Measurements from ENCODE around the gene NTSR1. TPM values are rescaled to one million over a fixed set of nuclear protein-coding genes. Genes with fewer than 3 reads are reported as not detected.

NTSR1 gene
- total RNA-seq, 2 experiments from 2014 or later: 0.55 to 0.56 TPM

DNA sequence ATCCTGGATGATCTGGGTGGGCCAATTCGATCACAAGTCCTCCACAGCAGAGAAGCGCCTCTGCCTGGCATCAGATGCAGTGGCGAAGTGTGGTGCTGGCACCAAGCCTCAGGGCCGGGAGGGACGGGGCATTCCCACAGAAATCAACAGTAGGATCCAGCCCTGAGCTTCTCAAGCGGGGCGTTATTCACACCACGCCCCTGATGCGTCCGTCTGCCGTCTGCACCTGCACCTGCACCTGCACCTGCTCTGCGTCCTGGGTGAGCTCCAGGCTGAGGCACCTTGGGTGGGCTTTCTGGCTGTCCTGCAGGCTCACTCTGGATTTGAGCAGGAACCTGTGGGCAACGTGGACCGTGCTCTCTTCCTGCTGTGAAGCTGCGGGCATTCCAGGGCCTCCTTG lies 13.8 kb upstream of the NTSR1 start:
- Mint-ChIP-seq H3K27ac (no peak overlapping the region), H3K9me3 (no peaks in the 10 kb centered on the region), H3K4me1 (ENCODE audit: low read depth) (peaks cover 14% of the 10 kb centered on the region), H3K27me3 (no peaks in the 10 kb centered on the region), H3K36me3 (ENCODE audit: low read depth) (no peaks in the 10 kb centered on the region), H3K4me3 (no peak overlapping the region)
- ChIA-PET POLR2A (no interaction called here), CTCF (no interaction called here)
- Histone ChIP-seq H3K27ac (ENCODE audit: low read depth in 1 of 2, low read length in 2 of 2) (no peak overlapping the region), H3K4me3 (ENCODE audit: low read length) (no peak overlapping the region), H3K27me3 (ENCODE audit: control insufficient read depth in 1 of 2, insufficient read depth in 2 of 2, low read length in 2 of 2) (peaks cover 3 to 4% of the 10 kb centered on the region in 2 experiments), H3K36me3 (ENCODE audit: insufficient read depth, low read length) (no peaks in the 10 kb centered on the region), H3K9me3 (ENCODE audit: control insufficient read depth in 1 of 2, insufficient read depth in 1 of 2, low read length in 2 of 2) (peaks cover 0 to 10% of the 10 kb centered on the region in 2 experiments), H3K4me1 (ENCODE audit: insufficient read depth, low read length) (peaks cover 8% of the 10 kb centered on the region)
- ATAC-seq (ENCODE audit: poor library complexity): no peak
- TF ChIP-seq, protein P1, sequence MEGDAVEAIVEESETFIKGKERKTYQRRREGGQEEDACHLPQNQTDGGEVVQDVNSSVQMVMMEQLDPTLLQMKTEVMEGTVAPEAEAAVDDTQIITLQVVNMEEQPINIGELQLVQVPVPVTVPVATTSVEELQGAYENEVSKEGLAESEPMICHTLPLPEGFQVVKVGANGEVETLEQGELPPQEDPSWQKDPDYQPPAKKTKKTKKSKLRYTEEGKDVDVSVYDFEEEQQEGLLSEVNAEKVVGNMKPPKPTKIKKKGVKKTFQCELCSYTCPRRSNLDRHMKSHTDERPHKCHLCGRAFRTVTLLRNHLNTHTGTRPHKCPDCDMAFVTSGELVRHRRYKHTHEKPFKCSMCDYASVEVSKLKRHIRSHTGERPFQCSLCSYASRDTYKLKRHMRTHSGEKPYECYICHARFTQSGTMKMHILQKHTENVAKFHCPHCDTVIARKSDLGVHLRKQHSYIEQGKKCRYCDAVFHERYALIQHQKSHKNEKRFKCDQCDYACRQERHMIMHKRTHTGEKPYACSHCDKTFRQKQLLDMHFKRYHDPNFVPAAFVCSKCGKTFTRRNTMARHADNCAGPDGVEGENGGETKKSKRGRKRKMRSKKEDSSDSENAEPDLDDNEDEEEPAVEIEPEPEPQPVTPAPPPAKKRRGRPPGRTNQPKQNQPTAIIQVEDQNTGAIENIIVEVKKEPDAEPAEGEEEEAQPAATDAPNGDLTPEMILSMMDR (IDR thresholded peaks at IDR 0.05): no peak
- intact Hi-C loops (cut with DNase I, micrococcal nuclease): no loop called here
- no peak for DNase-seq

DNA sequence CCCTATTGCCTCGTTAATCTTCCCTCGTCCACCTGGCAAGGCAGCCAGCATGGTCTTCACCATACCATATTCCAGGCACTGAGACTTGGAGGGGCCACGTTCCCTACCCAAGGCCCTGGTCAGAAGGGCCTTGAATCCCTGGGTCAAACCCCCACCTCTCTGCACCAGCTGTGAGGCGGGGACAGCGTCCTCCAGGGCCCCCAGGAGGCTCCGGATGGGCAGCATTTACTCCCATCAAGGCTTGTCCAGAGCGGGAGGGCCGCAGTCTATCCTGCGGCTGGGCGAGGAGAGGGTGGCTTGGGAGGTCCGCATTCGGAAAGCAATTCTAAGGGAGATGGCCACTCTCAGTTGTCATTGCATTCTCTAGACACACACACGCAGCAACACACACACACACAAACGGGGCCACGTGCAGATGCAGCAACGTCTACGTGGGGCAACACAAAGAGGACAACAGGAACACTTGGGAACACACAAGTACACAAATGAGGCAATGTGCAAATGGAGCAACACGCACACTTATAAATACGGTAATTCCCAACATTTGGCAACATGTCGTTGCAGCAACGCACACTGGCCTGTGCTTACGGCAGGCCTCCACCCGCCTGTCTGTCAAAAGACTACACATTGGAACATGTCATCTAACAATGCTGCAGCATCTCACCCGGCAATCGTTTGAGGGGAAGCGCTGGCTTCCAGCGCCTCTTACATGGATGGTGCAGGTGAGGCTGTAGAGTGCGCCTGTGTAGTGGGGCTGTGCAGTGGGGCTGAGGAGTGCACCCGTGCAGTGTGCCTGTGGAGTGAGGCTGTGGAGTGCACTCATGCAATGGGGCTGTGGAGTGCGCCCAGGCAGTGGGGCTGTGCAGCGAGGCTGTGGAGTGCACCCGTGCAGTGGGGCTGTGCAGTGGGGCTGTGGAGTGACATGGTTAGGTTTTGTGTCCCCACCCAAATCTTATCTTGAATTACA lies 12.9 kb upstream of the NTSR1 start:
- H3K27me3 Mint-ChIP-seq: no peaks in the 10 kb centered on the region
- no peak overlapping the region for H3K4me3 Mint-ChIP-seq
- no peak overlapping the region for H3K27ac Mint-ChIP-seq
- no peak overlapping the region for H3K27ac ChIP-seq (ENCODE audit: low read depth in 1 of 2, low read length in 2 of 2)
- no peak overlapping the region for H3K4me3 ChIP-seq (ENCODE audit: low read length)
- DNase-seq: peak in 2 of 14 experiments; percentile 42 to 48
- H3K9me3 Mint-ChIP-seq: no peaks in the 10 kb centered on the region
- peaks cover 3 to 4% of the 10 kb centered on the region in 2 experiments for H3K27me3 ChIP-seq (ENCODE audit: control insufficient read depth in 1 of 2, insufficient read depth in 2 of 2, low read length in 2 of 2)
- peak; percentile 21 for ATAC-seq (ENCODE audit: poor library complexity)
- intact Hi-C loops (cut with DNase I, micrococcal nuclease): no loop called here
- TF ChIP-seq, protein P1 (IDR thresholded peaks at IDR 0.05): no peak
- CTCF ChIA-PET: no interaction called here
- H3K4me1 Mint-ChIP-seq (ENCODE audit: low read depth): peaks cover 14% of the 10 kb centered on the region
- H3K4me1 ChIP-seq (ENCODE audit: insufficient read depth, low read length): peaks cover 8% of the 10 kb centered on the region
- POLR2A ChIA-PET: no interaction called here
- H3K36me3 ChIP-seq (ENCODE audit: insufficient read depth, low read length): no peaks in the 10 kb centered on the region
- H3K9me3 ChIP-seq (ENCODE audit: control insufficient read depth in 1 of 2, insufficient read depth in 1 of 2, low read length in 2 of 2): peaks cover 0 to 10% of the 10 kb centered on the region in 2 experiments
- no peaks in the 10 kb centered on the region for H3K36me3 Mint-ChIP-seq (ENCODE audit: low read depth)

DNA sequence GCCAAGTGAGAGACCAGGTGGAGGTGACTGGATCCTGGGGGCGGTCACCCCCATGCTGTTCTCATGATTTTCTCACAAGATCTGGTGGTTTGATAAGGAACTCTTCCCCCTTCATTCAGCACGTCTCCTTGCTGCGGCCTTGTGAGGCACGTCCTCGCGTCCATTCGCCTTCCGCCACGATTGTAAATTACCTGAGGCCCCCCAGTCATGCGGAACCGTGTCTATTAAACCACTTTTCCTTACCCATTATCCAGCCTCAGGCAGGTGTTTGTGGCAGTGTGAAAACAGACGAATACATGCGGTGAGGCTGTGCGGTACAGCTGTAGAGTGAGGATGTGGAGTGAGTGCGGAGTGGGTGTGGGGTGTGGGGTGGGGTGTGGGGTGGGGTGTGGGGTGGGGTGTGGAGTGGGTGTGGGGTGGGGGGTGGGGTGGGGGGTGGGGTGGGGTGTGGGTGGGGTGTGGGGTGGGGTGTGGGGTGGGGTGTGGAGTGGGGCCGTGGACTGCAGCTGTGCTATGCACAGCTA lies 12.1 kb upstream of the NTSR1 start:
- no peak overlapping the region for H3K27ac ChIP-seq (ENCODE audit: low read depth in 1 of 2, low read length in 2 of 2)
- Mint-ChIP-seq H3K9me3 (no peaks in the 10 kb centered on the region), H3K4me3 (no peak overlapping the region), H3K27ac (no peak overlapping the region), H3K27me3 (no peaks in the 10 kb centered on the region), H3K36me3 (ENCODE audit: low read depth) (no peaks in the 10 kb centered on the region), H3K4me1 (ENCODE audit: low read depth) (peaks cover 14% of the 10 kb centered on the region)
- peaks cover 8% of the 10 kb centered on the region for H3K4me1 ChIP-seq (ENCODE audit: insufficient read depth, low read length)
- H3K27me3 ChIP-seq (ENCODE audit: control insufficient read depth in 1 of 2, insufficient read depth in 2 of 2, low read length in 2 of 2): peaks cover 3 to 4% of the 10 kb centered on the region in 2 experiments
- intact Hi-C loops (cut with DNase I, micrococcal nuclease): no loop called here
- ATAC-seq (ENCODE audit: poor library complexity) (peak; percentile 44), DNase-seq (no peak)
- H3K36me3 ChIP-seq (ENCODE audit: insufficient read depth, low read length): no peaks in the 10 kb centered on the region
- TF ChIP-seq, protein P1 (IDR thresholded peaks at IDR 0.05): no peak
- ChIA-PET CTCF (no interaction called here), POLR2A (no interaction called here)
- H3K4me3 ChIP-seq (ENCODE audit: low read length): no peak overlapping the region
- H3K9me3 ChIP-seq (ENCODE audit: control insufficient read depth in 1 of 2, insufficient read depth in 1 of 2, low read length in 2 of 2): peaks cover 0 to 10% of the 10 kb centered on the region in 2 experiments

All from CD4-positive, alpha-beta T cell (primary cell).